Activated gamma-delta T cell treated with anti-CD3 and anti-CD28 coated beads, Interleukin-2, amount 50 U/mL, for 16 hours (primary cell): ENCODE results near the gene TRAF6.
A peak's percentile ranks its signal among the peaks of the same experiment; 100 is the strongest.
"Not testable (repeated sequence)": the region's sequence is repeated elsewhere in the genome, so short reads cannot be mapped to it uniquely, and the experiment has no call there.

Source experiments
- DNase-seq: peaks from one replicate; pipeline ENCODE4 v3.0.0-alpha.2; 2020; ENCODE audit warnings: low read depth

The TRAF6 gene, protein sequence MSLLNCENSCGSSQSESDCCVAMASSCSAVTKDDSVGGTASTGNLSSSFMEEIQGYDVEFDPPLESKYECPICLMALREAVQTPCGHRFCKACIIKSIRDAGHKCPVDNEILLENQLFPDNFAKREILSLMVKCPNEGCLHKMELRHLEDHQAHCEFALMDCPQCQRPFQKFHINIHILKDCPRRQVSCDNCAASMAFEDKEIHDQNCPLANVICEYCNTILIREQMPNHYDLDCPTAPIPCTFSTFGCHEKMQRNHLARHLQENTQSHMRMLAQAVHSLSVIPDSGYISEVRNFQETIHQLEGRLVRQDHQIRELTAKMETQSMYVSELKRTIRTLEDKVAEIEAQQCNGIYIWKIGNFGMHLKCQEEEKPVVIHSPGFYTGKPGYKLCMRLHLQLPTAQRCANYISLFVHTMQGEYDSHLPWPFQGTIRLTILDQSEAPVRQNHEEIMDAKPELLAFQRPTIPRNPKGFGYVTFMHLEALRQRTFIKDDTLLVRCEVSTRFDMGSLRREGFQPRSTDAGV

GRCh38 chr11:36509694-36510593 is at the start of gene TRAF6:
Gene TRAF6, minus strand, starts transcription at chr11:36510272. Its CDS starts 8,757 bp downstream, at chr11:36501515.
- DNase-seq = peak; percentile 88

DNA sequence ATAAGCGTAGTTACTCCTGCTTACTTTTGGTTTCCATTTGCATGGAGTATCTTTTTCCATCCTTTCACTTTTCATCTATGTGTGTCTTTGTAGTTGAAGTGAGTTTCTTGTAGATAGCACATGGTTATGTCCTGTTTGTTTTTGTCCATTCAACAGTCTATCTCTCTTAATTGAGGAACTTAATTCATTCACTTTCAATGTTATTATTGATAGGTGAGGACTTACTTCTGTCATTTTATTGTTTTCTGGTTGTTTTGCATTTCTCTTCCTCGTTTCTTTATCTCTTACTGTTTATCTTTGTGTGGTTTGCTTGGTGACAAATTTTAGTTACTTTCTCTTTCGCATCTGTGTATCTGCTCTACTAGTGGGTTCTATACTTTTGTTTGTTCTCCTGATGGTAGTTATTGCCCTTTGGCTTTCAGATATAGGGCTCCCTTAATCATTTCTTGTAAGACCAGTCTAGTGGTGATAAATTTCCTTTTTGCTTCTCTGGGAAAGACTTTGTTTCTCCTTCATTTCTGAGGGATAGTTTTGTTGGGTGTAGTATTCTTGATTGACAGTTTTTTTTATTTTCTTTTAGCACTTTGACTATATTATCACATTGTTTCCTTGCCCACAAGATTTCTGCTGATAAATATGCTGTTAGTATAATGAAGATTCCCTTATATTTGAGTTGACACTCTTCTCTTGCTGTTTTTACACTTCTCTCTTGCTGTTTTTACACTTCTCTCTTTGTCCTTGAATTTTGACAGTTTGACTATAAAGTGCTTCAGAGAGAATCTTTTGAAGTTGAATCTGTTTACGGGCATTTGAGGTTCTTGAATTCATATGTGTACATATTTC is 48.7 kb upstream of the TRAF6 start:
- no peak for DNase-seq

DNA sequence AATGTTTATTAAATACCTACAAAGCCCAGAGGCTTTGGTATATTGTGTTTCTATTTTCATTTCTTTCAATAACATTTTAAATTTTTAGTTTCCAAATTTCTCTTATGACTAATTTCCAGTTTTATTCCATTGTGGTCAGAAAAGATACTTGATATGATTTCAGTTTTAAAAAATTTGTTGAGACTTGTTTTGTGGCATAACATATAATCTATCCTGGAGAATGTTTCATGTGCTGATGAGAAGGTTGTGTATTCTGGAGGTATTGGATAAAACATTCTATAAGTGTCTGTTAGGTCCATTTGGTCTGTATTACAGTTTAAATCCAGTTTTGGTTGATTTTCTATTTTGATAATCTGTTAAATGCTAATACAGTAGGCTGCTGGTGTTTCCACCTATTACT is 47.9 kb upstream of the TRAF6 start:
- no peak for DNase-seq

DNA sequence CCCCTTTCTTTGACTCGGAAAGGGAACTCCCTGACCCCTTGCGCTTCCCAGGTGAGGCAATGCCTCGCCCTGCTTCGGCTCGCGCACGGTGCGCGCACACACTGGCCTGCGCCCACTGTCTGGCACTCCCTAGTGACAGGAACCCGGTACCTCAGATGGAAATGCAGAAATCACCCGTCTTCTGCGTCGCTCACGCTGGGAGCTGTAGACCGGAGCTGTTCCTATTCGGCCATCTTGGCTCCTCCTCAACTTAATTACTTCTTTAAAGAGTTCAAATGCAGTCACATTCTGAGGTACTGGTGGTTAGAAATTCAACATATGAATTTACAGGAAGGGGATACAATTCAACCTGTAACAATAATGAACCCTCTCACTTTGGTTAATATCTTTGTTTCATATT is 47.3 kb upstream of the TRAF6 start:
- not testable (repeated sequence) for DNase-seq

DNA sequence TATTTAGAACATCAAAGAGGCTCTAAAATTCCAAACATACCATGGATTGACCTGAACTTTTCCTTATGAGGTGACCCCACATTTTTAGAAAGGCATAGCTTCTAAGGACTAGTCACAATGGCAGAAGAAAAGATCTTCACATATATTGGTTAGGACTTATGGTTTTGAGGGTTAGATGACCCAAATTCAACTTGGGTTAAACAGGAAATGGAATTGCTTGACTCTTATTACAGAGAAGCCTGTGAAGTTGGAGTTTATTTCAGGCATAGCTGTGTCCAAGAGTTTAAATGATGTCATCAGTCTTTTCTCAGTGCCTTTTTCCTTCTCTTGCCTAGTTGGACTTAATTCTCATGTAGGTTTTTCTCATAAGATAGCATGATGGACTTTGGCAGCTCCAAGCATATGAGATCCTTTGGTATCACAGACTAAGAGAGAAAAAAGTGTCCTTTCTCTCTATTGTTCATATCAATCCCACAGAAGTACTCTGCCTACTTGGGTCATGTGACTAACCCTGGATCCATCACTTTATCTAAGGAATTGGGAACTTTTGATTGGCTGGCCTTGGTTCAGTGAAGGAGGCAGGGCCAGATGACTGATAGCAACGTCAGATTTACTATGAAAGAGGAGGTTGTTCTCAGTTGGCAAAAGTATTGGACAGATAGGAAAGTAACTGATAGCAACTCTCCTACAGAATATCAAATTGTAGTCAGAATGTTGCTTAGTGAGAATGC is 40.5 kb upstream of the TRAF6 start:
- no peak for DNase-seq

DNA sequence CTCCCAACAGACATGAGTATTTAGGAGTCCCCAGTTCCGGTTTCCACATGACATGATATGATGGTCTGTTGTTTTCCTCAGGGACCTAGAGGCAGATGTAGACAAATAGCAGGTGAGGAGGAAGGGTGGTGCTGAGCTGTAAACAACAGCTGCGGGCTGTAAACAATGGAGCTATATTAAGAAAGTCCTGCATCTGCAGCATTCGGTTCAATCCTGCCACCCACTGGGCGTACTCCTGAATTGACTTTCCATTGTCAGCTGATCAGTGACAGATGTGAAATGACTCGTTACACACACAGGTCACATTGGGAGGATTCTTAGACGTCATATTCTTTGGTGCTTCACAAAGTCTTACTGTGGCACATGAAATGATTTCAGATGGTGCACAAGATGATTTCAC is 30.9 kb upstream of the TRAF6 start:
- DNase-seq = no peak

DNA sequence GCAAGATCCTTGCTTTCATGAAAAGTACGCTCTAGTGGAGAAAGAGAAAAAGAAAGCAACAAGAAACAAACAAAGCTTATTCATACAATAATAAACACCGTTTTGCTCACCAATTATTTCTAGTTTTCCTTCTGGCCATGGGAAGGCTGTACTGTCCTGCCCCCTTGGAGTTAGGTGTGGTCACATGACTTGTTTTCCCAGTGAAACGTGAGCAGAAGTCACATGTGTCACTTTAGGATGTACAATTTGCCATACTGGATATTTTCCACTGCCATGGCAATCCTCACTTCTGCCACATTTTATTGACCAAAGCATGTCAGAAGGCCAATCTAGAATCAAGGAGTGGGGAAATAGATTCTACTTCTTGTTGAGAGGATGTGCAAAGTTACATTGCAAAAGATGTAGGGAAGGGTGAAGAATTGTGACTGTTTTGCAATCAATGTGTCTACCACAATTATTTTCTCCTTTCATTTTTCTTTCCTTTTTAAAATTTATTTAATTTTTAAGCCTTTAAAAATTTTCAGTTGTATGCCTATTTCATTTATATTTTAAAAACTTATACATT is 24.3 kb upstream of the TRAF6 start:
- no peak for DNase-seq

DNA sequence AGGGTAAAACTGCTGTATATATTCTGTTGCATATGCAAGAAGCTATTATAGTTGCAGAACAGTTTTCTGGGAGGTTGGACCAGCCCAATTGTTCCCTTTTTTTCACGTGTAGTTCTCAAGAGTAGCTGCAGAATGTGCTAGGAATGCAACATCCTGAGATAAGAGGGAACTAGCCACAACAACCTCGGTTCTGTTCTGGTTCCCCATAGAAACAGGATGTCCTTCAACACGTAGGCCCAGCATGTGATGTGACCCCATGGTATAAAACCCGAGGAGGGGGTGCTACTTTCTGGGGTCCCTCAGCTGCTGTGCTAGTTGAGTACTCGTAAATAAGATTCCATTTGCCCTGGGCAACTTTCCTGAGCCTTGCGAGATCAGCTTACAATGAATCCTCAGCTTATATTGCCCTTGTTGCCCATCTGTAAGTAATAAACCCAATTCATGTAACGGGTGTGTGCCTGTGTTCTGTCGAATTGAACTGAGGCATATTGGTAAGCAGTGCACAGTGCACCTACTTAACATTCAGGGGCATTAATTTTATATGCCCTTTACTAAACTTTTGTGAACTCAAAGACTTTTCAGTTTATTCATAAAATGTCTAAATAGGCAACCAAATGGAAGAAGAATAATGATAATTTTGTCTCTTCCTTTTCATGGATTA is 23.0 kb upstream of the TRAF6 start:
- DNase-seq = no peak

GRCh38 chr11:36530840-36531239 is 20.8 kb upstream of the TRAF6 start:
- DNase-seq = no peak

- no peak for DNase-seq
Observed at GRCh38 chr11:36513965-36514364, 3.9 kb upstream of the TRAF6 start.

GRCh38 chr11:36512016-36512415 is 1.9 kb upstream of the TRAF6 start:
- DNase-seq = no peak

DNA sequence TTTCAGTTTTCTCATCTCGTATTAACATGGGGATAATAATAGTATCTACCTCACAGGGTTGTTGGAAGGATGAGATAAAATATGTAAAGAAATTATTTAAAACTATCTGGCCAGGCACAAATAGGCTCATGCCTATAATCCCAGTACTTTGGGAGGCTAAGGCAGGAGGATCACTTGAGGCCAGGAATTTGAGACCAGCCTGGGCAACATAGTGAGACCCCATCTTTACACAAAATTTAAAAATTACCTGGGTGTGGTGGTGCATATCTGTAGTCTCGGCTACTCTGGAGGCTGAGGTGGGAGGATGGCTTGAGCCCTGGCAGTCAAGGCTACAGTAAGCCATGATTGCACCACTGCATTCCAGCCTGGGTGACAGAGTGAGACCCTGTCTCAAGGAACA is 990 bp upstream of the TRAF6 start:
- not testable (repeated sequence) for DNase-seq

GRCh38 chr11:36510594-36510942 is 496 bp upstream of the TRAF6 start:
- no peak for DNase-seq

- peak; percentile 6 for DNase-seq
Observed at GRCh38 chr11:36509201-36509639, 852 bp downstream of the TRAF6 start.

- no peak for DNase-seq
Observed at GRCh38 chr11:36508743-36509142, 1.3 kb downstream of the TRAF6 start.

- DNase-seq = no peak
Observed at GRCh38 chr11:36507824-36508489, 2.1 kb downstream of the TRAF6 start.

DNA sequence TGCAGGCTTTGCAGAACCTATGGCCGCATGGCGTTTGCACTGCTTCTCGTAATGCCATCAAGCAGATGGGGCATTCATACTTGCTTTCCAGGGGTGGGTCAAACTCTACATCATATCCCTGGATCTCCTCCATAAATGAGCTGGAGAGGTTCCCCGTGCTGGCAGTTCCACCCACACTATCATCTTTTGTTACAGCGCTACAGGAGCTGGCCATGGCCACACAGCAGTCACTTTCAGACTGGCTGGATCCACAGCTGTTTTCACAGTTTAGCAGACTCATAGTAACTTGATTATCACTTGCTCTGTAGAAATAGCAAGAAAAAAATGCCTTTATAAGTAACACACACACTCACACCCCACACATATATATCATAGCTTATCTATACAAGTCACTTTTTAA is 8.8 kb downstream of the TRAF6 start:
- no peak for DNase-seq

DNA sequence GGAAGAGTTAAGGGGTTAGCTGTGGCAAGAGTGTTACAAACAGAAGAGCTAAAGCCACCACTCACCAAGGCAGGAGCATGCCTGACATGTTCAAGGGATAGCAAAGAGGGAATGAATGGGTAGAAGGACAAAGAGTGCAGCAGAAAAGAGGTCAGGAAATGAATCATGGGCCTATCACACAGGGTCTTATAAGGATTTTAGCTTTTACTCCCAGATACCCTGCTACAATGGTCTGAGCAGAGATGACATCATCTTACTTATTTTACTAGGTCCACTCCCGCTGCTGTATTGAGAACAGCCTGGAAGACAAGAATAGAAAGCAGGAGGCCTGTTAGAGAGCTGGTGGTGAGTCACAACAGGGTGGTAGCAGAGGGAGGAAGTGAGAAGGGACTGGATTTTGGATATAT is 9.8 kb downstream of the TRAF6 start:
- DNase-seq = no peak

GRCh38 chr11:36499315-36499714 is 10.8 kb downstream of the TRAF6 start:
- DNase-seq = no peak

- no peak for DNase-seq
Observed at GRCh38 chr11:36498721-36499120, 11.4 kb downstream of the TRAF6 start.
